Measurements from ENCODE around the gene MAP9.

Gene MAP9

GRCh38 chr4:155392481-155393184, 15.9 kb upstream of the MAP9 start:
- DNase-seq (ENCODE audit: insufficient read length, low spot score) (no peak), FAIRE-seq (no peak)
- no peak for TF ChIP-seq CTCF (IDR thresholded peaks at IDR 0.05; ENCODE audit: insufficient read depth, missing control alignments)

- FAIRE-seq (no peak), DNase-seq (ENCODE audit: insufficient read length, low spot score) (no peak)
- TF ChIP-seq CTCF (IDR thresholded peaks at IDR 0.05; ENCODE audit: insufficient read depth, missing control alignments), result no peak
These were observed 15.2 kb upstream of the MAP9 start for GRCh38 chr4:155391932-155392331.

GRCh38 chr4:155388162-155388561, 11.4 kb upstream of the MAP9 start:
- TF ChIP-seq CTCF (IDR thresholded peaks at IDR 0.05; ENCODE audit: insufficient read depth, missing control alignments), result no peak
- DNase-seq (ENCODE audit: insufficient read length, low spot score), result no peak
- FAIRE-seq, result no peak

GRCh38 chr4:155383541-155383940, 6.8 kb upstream of the MAP9 start:
- no peak for TF ChIP-seq CTCF (IDR thresholded peaks at IDR 0.05; ENCODE audit: insufficient read depth, missing control alignments)
- DNase-seq (ENCODE audit: insufficient read length, low spot score) (no peak), FAIRE-seq (no peak)

- no peak for FAIRE-seq
- DNase-seq (ENCODE audit: insufficient read length, low spot score), result no peak
- TF ChIP-seq CTCF (IDR thresholded peaks at IDR 0.05; ENCODE audit: insufficient read depth, missing control alignments), result no peak
These were observed 511 bp upstream of the MAP9 start for GRCh38 chr4:155377276-155377675.

- peak; percentile 43 for TF ChIP-seq CTCF (IDR thresholded peaks at IDR 0.05; ENCODE audit: insufficient read depth, missing control alignments)
- DNase-seq (ENCODE audit: insufficient read length, low spot score) (no peak), FAIRE-seq (peak; percentile 55)
These were observed 5.2 kb downstream of the MAP9 start for GRCh38 chr4:155371432-155372043.

GRCh38 chr4:155367608-155368007, 9.2 kb downstream of the MAP9 start:
- FAIRE-seq (no peak), DNase-seq (ENCODE audit: insufficient read length, low spot score) (no peak)
- TF ChIP-seq CTCF (IDR thresholded peaks at IDR 0.05; ENCODE audit: insufficient read depth, missing control alignments), result no peak

Data from D721Med (cell line).